Astrocyte of the spinal cord (primary cell): ENCODE data around the gene E2F6.
A peak's percentile ranks its signal among the peaks of the same experiment; 100 is the strongest.

ENCODE experiments used
- DNase-seq: peaks from one replicate; pipeline ENCODE4 v3.0.0; 2011; ENCODE audit warnings: low read depth, low spot score
- H3K4me3 ChIP-seq: 2 replicates; pipeline ENCODE4 v1.5.1; 2011; ENCODE audit warnings: low read depth, mild to moderate bottlenecking, low read length, moderate library complexity
- in situ Hi-C: cut with HindIII; loops from 2 replicates; pipeline ENCODE4 v1.10.0; 2017; ENCODE audit warnings: low sequenced_read_pairs
- TF ChIP-seq, protein P1 (sequence below): IDR thresholded peaks from 2 replicates; pipeline ENCODE4 v1.5.1; 2012; ENCODE audit warnings: low read depth, mild to moderate bottlenecking, low read length, inconsistent platforms

Gene E2F6

DNA sequence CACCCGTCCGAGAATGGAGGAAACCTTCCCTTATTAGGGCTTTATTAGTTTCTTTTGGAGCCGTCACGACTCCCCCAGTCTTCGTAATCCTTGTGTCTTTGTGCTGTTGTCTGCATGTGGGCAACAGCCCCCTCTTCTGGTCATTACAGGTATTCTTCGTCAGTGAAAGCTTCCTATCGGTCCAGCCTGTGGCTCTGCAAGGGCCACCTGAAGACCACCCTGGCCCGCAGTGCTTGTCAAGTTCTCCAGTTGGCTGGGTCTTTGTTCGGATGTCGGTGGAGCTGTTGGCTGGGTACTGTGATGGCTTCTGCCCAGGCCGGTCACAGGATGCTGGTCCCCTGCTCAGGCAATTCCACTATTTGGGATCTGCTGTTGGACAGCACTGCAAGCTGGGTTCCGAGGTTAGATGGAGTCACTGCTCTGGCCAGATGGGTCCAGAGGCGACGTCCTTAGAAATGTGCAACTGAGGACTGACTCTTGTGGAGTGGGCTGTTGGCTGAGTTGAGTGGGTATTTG lies 19.2 kb downstream of the E2F6 start:
- DNase-seq, result peak; percentile 70
- in situ Hi-C loops, result no loop called here
- H3K4me3 ChIP-seq, result no peak overlapping the region
- TF ChIP-seq, protein P1, sequence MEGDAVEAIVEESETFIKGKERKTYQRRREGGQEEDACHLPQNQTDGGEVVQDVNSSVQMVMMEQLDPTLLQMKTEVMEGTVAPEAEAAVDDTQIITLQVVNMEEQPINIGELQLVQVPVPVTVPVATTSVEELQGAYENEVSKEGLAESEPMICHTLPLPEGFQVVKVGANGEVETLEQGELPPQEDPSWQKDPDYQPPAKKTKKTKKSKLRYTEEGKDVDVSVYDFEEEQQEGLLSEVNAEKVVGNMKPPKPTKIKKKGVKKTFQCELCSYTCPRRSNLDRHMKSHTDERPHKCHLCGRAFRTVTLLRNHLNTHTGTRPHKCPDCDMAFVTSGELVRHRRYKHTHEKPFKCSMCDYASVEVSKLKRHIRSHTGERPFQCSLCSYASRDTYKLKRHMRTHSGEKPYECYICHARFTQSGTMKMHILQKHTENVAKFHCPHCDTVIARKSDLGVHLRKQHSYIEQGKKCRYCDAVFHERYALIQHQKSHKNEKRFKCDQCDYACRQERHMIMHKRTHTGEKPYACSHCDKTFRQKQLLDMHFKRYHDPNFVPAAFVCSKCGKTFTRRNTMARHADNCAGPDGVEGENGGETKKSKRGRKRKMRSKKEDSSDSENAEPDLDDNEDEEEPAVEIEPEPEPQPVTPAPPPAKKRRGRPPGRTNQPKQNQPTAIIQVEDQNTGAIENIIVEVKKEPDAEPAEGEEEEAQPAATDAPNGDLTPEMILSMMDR, result peak; percentile 77

DNA sequence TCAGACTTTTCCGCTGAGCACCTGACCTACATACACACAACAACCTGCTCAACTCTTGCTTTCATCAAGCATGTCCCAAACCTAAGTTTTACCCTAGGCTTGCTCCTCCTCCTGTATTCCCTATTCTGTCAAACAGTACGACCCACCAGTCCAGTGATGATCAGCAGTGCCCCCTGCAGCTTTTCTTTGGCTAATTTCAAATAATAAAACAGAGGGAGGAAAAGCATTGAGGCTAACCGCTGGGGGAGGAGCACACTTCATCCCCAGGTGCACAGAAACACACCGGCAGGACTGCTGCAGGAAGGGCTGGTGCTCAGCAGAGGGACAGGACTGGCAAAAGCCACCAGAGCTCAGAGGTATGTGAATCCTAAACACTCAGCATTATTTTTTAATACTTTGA lies 21.2 kb downstream of the E2F6 start:
- no peak overlapping the region for H3K4me3 ChIP-seq
- DNase-seq, result no peak
- TF ChIP-seq, protein P1, result no peak
- in situ Hi-C loops, result no loop called here

DNA sequence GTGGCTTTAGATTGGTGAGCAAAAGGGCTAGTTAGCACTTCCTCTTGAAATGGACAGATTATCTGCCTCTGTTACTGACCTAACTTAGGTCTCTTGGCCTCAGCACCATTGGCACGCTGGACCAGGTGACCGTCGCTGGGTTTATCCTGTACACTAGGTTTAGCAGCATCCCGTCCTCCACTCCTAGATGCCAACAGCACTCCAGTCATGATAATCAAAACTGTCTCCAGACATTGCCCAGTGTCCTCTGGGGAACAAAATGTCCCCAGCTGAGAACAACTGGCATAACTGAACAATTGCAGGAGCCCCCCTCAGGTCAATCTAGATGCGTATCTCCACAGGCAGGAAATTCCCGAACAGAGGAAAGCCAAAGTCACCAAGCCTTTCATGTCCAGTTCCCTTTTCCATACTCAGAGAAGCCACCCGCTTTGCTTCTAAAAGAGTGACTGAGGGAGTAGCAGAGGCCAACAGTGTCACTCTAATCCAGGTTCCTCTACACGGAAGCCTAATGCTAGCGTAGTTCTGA lies 27.3 kb downstream of the E2F6 start:
- DNase-seq, result no peak
- in situ Hi-C loops, result no loop called here
- TF ChIP-seq, protein P1, result no peak
- no peak overlapping the region for H3K4me3 ChIP-seq

DNA sequence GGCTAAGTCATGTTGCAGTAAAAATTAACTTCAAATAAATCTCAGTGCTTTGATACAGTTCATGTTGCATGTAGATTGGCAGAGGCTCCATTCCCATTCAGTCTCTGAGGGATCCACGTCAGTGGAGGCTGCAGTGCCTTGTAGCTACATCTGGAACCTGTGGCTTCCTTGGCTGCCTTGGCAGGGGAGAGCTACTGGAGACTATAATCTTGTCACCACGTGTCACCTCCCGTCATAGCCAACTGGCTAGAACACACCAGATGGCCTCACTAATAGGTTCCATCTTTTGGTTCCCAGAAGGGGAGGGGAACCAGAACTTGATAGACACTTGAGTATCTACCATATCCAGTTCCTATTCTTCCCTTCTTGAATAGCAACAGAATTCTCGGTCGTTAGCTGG lies 28.4 kb downstream of the E2F6 start:
- in situ Hi-C loops, result no loop called here
- DNase-seq, result no peak
- TF ChIP-seq, protein P1, result no peak
- H3K4me3 ChIP-seq, result no peak overlapping the region

DNA sequence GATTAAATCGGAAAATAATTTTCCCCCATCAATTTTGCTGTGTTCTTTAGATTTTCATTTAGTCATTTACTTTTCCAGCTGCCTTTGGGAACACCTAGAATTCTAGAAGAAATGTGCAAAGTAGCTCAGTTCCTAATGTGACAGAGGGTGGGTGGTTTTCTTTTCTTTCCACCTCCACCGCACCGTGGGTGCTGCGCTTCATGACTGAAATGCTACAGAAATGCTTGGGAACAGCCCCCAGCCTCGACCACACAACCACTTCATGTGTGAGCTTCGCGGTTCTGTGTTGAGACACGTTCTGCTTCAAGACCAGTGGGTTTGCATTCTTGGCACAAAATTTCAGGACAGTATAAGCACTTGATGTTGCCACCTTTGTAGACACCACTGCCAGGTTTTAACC lies 30.9 kb downstream of the E2F6 start:
- TF ChIP-seq, protein P1, result no peak

DNA sequence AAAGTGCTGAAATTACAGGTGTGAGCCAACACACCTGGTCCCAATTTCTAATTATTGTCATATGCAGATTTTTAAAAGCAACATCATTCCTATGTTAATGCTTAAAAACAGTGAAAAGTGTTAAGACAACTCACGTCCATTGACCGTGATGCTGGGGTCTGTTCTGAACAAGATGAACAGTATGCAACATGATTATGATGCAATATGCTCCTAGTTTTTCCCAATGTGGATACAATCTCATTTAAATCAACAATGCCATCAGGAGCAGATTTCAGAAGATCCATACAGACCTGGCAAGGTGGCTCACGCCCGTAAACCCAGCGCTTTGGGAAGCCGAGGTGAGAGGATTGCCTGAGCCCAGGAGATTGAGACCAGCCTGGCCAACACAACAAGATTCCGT lies 31.5 kb downstream of the E2F6 start:
- TF ChIP-seq, protein P1, result no peak
- DNase-seq, result no peak
- no peak overlapping the region for H3K4me3 ChIP-seq
- in situ Hi-C loops, result no loop called here

More for the DNA sequence above, 30.9 kb downstream of the E2F6 start:
- no peak overlapping the region for H3K4me3 ChIP-seq
- in situ Hi-C loops, result no loop called here
- no peak for DNase-seq
